ENCODE measurements around the gene NR2C1.

- TF ChIP-seq CTCF (IDR thresholded peaks at IDR 0.05; ENCODE audit: low read length) (no peak), EZH2phosphoT487 (IDR thresholded peaks at IDR 0.05; ENCODE audit: low read length) (no peak), EZH2 (optimal IDR thresholded peaks at IDR 0.05; ENCODE audit: low read depth, low read length) (no peak)
Observed at GRCh38 chr12:95096852-95097251, 23.4 kb upstream of the NR2C1 start.

Measured in MM.1S (cell line).